Activated T-cell treated with anti-CD3 and anti-CD28 coated beads, Interleukin-2, amount 50 U/mL, for 72 hours (primary cell): Measurements from ENCODE around the gene TMEM123. TPM values are rescaled to one million over a fixed set of nuclear protein-coding genes. Genes with fewer than 3 reads are reported as not detected.
"Not testable (repeated sequence)": the region's sequence is repeated elsewhere in the genome, so short reads cannot be mapped to it uniquely, and the experiment has no call there.

Experiments
- ATAC-seq, 2 donors: fragments of 150-1000 bp; cut with Tn5 transposase; replicated peaks in 1 of 2; 2 replicates each; pipeline ENCODE4 v1.10.0; 2021; ENCODE audit warnings: moderate library complexity in 2 of 2, mild to moderate bottlenecking in 1 of 2
- DNase-seq, 2 donors: peaks; one replicate each; pipeline ENCODE4 v3.0.0; 2021 to 2022; ENCODE audit warnings: mixed read lengths in 1 of 2
- H3K27ac Mint-ChIP-seq: one replicate; pipeline ENCODE4 v1.8.0; 2022; ENCODE audit warnings: mild to moderate bottlenecking, moderate library complexity, mixed read lengths
- H3K27me3 Mint-ChIP-seq: one replicate; pipeline ENCODE4 v1.8.0; 2022; ENCODE audit warnings: low read depth, mixed read lengths
- H3K36me3 Mint-ChIP-seq, 2 donors: one replicate each; pipeline ENCODE4 v1.8.0; 2022; ENCODE audit warnings: mixed read lengths in 2 of 2, mild to moderate bottlenecking in 1 of 2; ENCODE audit not compliant: insufficient read depth in 2 of 2
- H3K4me1 Mint-ChIP-seq: one replicate; pipeline ENCODE4 v1.8.0; 2022; ENCODE audit warnings: low read depth, mixed read lengths
- H3K4me3 Mint-ChIP-seq, 2 donors: one replicate each; pipeline ENCODE4 v1.8.0; 2022; ENCODE audit warnings: mild to moderate bottlenecking in 2 of 2, mixed read lengths in 2 of 2, moderate library complexity in 2 of 2
- H3K9me3 Mint-ChIP-seq, 2 donors: one replicate each; pipeline ENCODE4 v1.8.0; 2022; ENCODE audit warnings: mixed read lengths in 2 of 2
- total RNA-seq, 2 donors: library from RNA; stranded (reverse); gene quantifications; one replicate each; pipeline ENCODE4 v1.2.3, GENCODE V29; 2022

The TMEM123 gene
- total RNA-seq, 2 donors from 2014 or later, result 279 to 347 TPM

DNA sequence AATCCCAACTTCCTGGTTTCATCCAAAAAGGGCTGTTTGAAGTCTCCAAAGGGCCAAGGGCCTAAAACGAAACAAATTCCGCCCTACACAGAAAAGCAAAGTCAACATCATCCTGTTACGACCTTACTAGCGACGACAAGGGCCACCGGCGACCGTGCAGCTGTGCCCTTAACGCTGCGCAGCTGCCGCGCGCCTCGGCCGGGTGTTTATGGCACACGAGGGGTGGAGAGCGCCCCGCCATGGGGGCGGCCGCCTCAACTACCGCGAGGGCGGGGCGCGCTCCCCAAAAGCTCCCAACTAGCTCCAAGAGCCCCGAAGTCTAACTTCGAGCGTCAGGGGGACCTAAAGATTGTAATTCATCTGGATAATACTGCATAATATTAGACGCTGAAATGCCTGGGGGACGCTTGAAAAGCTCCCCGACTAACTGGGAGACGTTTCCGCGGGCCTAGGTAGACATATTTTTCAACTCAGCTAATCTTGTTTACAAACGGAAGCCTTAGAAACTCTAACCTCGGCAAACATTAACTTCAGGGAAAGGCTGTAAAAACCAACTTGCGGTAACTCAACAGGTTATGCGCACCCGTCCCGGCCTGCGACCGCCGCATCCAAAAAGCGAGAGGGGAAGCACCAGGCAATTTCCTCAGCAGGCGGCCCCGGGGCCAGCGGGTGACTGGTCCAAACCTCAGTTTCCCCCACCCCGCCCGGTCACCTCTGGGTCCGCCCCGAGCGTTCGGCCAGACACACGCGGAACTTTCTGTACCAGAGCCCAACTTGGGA is 694 bp downstream of the TMEM123 start:
- Mint-ChIP-seq H3K4me3 (peak overlapping the region; percentile 95 to 97), H3K27ac (peak overlapping the region; percentile 92), H3K4me1 (peaks cover 75% of the 10 kb centered on the region), H3K27me3 (no peaks in the 10 kb centered on the region), H3K36me3 (peaks cover 13 to 26% of the 10 kb centered on the region in 2 donors), H3K9me3 (no peaks in the 10 kb centered on the region)
- peak; percentile 68 to 72 for ATAC-seq
- DNase-seq, result peak; percentile 85

DNA sequence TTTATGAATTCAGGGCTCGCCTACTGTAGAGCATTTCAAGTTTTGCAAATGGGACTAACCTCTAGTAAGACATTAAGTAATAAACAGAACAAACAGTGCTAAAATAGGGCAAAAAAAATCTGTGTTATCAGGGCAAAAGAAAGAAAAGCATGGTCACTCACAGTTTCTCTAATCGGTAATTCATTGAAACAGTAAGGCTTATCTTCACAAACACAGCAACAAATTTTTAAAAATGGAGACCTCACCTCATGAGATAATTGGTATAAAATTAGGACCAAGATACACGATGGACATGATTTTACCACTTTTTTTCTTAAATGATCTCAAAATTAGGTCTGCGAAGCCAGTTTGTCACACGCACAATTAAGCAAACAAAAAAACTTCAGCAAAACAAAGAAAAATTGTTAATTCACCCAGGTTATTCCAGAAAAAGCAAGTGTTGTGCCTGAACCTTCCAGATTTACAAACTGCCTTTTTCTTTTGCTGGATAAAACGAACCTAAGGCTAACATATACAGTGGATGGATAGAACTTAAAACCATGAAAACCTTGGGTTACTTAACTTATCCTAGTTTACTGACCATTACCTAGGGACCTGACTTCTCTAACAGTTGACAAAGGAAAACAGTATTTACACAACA is 1.4 kb downstream of the TMEM123 start:
- peak overlapping the region; percentile 92 for H3K27ac Mint-ChIP-seq
- ATAC-seq, result no peak
- peaks cover 75% of the 10 kb centered on the region for H3K4me1 Mint-ChIP-seq
- DNase-seq, result no peak
- H3K36me3 Mint-ChIP-seq, result peaks cover 13 to 33% of the 10 kb centered on the region in 2 donors
- no peaks in the 10 kb centered on the region for H3K27me3 Mint-ChIP-seq
- H3K9me3 Mint-ChIP-seq, result no peaks in the 10 kb centered on the region
- peak overlapping the region; percentile 95 to 97 for H3K4me3 Mint-ChIP-seq

DNA sequence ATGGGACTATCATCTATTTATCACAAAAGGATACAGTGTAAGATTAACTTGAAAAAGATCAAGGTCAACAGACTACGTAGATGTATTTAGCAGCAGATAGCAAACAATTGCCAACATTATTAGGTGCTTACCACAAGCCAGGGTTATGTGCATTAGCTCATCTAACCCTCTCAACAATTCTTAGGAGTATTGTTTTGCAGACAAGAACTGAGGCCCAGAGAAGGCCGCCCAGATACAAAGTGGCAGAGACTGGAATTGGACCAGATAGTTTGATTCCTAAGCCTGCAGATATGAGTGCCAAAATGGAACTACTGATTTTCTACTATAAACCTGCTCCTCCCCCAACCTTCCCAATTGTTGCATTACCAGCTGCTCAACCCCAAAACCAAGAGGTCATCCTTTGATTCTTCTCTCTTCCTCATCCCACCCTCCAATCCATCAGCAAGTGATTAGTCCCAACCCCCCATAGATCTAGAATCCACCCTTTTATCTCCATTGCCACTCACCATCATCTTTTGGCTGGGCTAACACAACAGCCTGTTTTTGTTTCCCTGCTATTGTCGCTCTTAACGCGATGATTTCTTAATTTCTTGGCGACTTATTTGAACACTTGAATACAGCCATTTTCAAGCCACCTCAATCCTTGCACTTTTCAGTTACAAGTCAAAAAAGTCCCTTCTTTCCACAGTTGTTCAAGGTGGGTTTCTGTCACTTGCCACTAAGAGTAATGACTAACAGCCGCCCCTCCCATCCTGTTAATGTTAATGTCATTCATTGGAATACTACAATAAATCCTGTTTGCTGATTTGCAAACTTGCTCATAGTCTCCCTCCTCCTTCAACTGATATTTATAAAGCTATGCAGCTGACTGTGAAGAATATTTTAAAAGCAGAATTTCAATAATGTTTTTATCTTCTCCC is 2.7 kb downstream of the TMEM123 start:
- H3K4me1 Mint-ChIP-seq, result peaks cover 73% of the 10 kb centered on the region
- DNase-seq (peak in 1 of 2 donors; percentile 30), ATAC-seq (no peak)
- no peaks in the 10 kb centered on the region for H3K27me3 Mint-ChIP-seq
- H3K4me3 Mint-ChIP-seq, result peak overlapping the region; percentile 95 to 97
- peak overlapping the region; percentile 92 for H3K27ac Mint-ChIP-seq
- H3K9me3 Mint-ChIP-seq, result no peaks in the 10 kb centered on the region
- peaks cover 22 to 45% of the 10 kb centered on the region in 2 donors for H3K36me3 Mint-ChIP-seq

GRCh38 chr11:102448869-102449224 is 3.7 kb downstream of the TMEM123 start:
- Mint-ChIP-seq H3K36me3 (peaks cover 30 to 50% of the 10 kb centered on the region in 2 donors), H3K9me3 (peaks cover 0 to 4% of the 10 kb centered on the region in 2 donors), H3K4me1 (peaks cover 68% of the 10 kb centered on the region), H3K27ac (peak overlapping the region; percentile 92), H3K4me3 (peak overlapping the region; percentile 95 to 97), H3K27me3 (no peaks in the 10 kb centered on the region)
- DNase-seq (no peak), ATAC-seq (no peak)

GRCh38 chr11:102447941-102448868 is 4.4 kb downstream of the TMEM123 start:
- Mint-ChIP-seq H3K9me3 (peaks cover 0 to 4% of the 10 kb centered on the region in 2 donors), H3K27ac (peak overlapping the region; percentile 86), H3K36me3 (peaks cover 33 to 57% of the 10 kb centered on the region in 2 donors), H3K4me3 (peak overlapping the region; percentile 95 to 97), H3K4me1 (peaks cover 70% of the 10 kb centered on the region), H3K27me3 (no peaks in the 10 kb centered on the region)
- DNase-seq (no peak), ATAC-seq (no peak)

DNA sequence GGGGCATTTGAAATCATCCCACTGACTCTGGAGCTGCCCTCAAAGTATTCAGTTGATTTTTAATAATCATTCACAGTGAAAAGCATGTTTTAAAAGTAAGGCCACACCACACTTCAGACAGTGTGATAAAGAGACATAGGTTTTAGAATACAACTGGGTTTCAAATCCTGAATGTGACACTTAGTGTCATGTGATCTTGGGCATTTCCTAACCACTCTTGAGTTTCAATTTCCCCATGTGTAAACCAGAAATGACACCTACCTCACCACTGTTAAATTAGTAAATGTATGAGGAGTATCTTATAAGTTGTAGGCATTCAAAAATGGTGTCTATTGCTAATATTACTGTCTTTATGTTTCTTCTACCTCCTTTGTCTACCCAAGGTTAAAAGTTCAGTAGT is 5.4 kb downstream of the TMEM123 start:
- Mint-ChIP-seq H3K36me3 (peaks cover 34 to 65% of the 10 kb centered on the region in 2 donors), H3K4me3 (peak overlapping the region; percentile 95 to 97), H3K4me1 (peaks cover 76% of the 10 kb centered on the region), H3K27me3 (no peaks in the 10 kb centered on the region), H3K9me3 (peaks cover 0 to 4% of the 10 kb centered on the region in 2 donors), H3K27ac (peak overlapping the region; percentile 86)
- DNase-seq (no peak), ATAC-seq (peak; percentile 61 to 63)

DNA sequence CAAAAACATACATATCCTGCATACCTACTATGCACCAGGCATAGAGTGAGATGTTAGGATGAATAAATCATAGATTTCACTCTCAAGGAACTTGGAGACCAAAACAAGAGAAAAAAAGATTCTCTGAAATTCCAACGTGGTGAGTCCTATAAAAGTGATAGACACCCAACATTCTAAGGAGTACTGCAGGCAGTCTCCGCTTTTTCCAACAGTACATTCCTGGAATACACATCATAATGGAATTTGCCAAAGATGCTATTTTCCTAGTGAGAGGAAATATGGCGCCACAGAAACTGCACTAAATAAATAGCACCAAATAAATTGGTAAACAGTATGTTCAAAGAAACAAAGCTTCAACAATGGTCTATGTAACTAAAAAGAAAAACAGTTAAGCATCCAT is 6.0 kb downstream of the TMEM123 start:
- DNase-seq (no peak), ATAC-seq (no peak)
- Mint-ChIP-seq H3K4me3 (peak overlapping the region in 1 of 2 donors; percentile 97), H3K27me3 (no peaks in the 10 kb centered on the region), H3K36me3 (peaks cover 32 to 63% of the 10 kb centered on the region in 2 donors), H3K9me3 (peaks cover 0 to 4% of the 10 kb centered on the region in 2 donors), H3K4me1 (peaks cover 82% of the 10 kb centered on the region), H3K27ac (no peak overlapping the region)

DNA sequence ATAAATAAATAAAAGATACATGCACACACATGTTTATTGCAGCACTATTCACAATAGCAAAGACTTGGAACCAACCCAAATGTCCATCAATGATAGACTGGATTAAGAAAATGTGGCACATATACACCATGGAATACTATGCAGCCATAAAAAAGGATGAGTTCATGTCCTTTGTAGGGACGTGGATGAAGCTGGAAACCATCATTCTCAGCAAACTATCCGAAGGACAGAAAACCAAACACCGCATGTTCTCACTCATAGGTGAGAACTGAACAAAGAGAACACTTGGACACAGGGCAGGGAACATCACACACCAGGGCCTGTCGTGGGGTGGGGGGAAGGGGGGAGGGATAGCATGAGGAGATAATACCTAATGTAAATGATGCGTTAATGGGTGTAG is 7.9 kb downstream of the TMEM123 start:
- ATAC-seq, H3K9me3 Mint-ChIP-seq, H3K4me3 Mint-ChIP-seq, DNase-seq, H3K27me3 Mint-ChIP-seq, H3K27ac Mint-ChIP-seq: not testable (repeated sequence)
- Mint-ChIP-seq H3K36me3 (peaks cover 32 to 51% of the 10 kb centered on the region in 2 donors), H3K4me1 (peaks cover 92% of the 10 kb centered on the region)

DNA sequence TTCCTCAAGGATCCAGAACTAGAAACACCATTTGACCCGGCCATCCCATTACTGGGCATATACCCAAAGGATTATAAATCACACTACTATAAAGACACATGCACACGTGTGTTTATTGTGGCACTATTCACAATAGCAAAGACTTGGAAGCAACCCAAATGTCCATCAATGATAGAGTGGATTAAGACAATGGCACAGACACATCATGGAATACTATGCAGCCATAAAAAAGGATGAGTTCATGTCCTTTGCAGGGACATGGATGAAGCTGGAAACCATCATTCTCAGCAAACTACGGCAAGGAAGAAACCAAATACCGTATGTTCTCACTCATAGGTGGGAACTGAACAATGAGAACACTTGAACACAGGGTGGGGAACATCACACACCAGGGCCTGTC is 8.4 kb downstream of the TMEM123 start:
- peaks cover 92% of the 10 kb centered on the region for H3K4me1 Mint-ChIP-seq
- H3K9me3 Mint-ChIP-seq, H3K27me3 Mint-ChIP-seq, ATAC-seq, H3K4me3 Mint-ChIP-seq, H3K27ac Mint-ChIP-seq, DNase-seq: not testable (repeated sequence)
- peaks cover 33 to 51% of the 10 kb centered on the region in 2 donors for H3K36me3 Mint-ChIP-seq

- Mint-ChIP-seq H3K27ac (peak overlapping the region; percentile 41), H3K36me3 (peaks cover 27 to 52% of the 10 kb centered on the region in 2 donors), H3K4me3 (peak overlapping the region; percentile 62 to 90), H3K4me1 (peaks cover 94% of the 10 kb centered on the region)
- not testable (repeated sequence) for ATAC-seq, H3K9me3 Mint-ChIP-seq, H3K27me3 Mint-ChIP-seq, DNase-seq
Observed at GRCh38 chr11:102439063-102439363, 13.6 kb downstream of the TMEM123 start.

GRCh38 chr11:102438311-102439062 is 14.1 kb downstream of the TMEM123 start:
- peaks cover 94% of the 10 kb centered on the region for H3K4me1 Mint-ChIP-seq
- ATAC-seq, result no peak
- H3K27me3 Mint-ChIP-seq, result no peaks in the 10 kb centered on the region
- H3K36me3 Mint-ChIP-seq, result peaks cover 26 to 52% of the 10 kb centered on the region in 2 donors
- peaks cover 5 to 6% of the 10 kb centered on the region in 2 donors for H3K9me3 Mint-ChIP-seq
- DNase-seq, result peak in 1 of 2 donors; percentile 31
- peak overlapping the region; percentile 41 for H3K27ac Mint-ChIP-seq
- H3K4me3 Mint-ChIP-seq, result peak overlapping the region; percentile 62 to 90
